GM19238 (cell line): ENCODE measurements around the gene RGS6.

Experiments used
- DNase-seq: peaks from one replicate; pipeline ENCODE4 v3.0.0; 2011; ENCODE audit warnings: low spot score; ENCODE audit not compliant: insufficient read length

RGS6 gene

DNA sequence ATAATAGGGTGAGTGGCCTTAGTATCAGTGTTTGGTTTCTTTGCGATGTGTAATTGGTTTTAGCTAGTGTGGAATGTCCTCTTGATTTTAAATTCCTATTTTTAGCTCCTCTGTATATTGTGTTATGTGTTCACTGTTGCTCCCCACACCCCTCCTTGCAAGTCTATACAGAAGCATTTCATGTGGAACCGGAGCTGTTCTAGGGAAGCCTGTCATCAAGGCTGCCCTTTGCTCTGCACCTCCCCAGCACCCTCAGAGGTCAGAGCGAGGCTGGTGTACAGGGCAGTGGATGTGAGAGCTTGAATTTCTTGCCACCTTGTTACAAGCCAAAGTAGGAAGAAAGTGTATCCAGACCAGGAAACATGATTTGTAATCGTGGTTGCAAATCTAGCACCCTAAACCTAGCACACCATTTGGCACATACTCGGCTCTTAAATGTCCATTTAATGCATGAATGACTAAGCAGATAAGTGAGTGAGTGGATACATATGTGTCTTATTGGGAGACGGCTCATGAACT is 376.8 kb downstream of the RGS6 start:
- DNase-seq, result no peak

DNA sequence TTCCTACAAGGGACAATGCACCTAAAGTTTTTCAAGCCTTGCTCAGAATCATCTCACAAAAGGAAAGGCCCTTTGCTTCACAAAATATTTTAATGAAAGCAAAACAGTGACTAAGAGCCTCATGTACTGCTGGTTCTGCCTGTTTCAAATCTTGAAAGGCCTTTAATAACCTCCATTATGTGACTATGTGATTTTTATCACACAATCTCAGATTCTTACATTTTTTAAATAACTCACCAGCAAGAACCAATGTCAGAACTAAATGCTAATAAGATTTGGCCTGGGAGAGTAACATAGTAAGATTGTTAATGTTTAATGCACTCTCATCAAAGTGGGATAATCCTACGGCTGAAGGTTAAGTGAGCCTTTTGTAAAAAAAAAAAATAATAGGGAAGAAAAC is 378.9 kb downstream of the RGS6 start:
- DNase-seq, result no peak

DNA sequence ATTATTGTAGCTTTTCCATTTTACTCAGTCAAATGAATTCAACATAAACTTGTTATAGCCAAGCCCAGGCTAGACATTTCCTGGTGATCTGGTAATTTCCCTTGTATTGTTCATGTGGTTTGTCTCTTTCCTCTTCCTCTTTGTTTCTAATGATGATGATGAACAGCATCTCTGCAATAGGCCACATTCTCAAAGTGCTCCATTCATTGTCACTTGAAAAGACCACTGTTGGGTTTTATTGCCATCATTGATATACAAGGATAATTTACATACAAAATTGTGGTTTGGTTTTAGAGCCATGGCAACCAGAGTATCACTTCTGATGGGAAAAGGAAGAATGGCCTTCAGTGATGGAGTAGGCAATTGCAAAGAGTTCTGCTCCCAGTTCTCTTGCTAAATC is 379.3 kb downstream of the RGS6 start:
- no peak for DNase-seq

GRCh38 chr14:72314808-72315435 is 382.7 kb downstream of the RGS6 start:
- no peak for DNase-seq

GRCh38 chr14:72315714-72316113 is 383.5 kb downstream of the RGS6 start:
- DNase-seq, result no peak

- no peak for DNase-seq
Observed at GRCh38 chr14:72318648-72319047, 386.4 kb downstream of the RGS6 start.

DNA sequence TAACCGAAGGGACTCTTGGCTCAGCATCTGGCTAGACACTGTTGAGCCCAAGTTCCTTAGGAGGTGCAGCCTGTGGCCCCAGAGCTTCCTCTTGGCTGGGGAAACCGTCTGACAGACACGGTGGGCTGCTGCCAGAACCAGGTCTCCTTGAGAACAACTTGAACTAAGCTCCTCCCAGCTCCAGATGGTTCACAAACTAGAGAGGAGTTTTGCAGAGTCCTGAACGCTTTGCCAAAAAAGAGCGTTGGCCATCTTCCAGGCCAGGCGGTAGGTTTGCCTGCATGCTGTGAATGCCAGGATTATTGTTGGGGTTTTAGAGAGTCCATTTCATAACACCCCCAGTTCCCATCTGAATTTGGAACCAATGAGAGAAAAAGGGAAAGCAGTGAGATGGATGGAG is 399.8 kb downstream of the RGS6 start:
- DNase-seq, result no peak

DNA sequence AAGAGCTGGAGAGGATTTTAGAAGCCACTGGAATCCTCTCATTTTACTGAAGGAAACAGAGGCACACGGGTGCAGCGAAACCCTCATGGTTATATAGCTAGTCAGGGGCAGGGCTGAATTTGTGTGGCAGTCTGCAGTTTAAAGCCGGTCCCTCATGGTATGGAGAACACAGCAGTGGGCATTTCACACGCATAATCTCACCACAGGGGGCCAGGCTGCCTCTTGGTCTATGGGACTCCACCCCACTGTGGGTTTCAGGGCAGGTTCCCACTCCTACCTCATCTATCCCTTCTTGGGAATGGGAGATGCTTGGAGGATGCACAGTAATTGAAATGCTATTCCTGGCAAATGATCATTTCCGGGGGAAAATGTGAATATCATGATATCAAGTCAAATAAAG is 400.6 kb downstream of the RGS6 start:
- no peak for DNase-seq

DNA sequence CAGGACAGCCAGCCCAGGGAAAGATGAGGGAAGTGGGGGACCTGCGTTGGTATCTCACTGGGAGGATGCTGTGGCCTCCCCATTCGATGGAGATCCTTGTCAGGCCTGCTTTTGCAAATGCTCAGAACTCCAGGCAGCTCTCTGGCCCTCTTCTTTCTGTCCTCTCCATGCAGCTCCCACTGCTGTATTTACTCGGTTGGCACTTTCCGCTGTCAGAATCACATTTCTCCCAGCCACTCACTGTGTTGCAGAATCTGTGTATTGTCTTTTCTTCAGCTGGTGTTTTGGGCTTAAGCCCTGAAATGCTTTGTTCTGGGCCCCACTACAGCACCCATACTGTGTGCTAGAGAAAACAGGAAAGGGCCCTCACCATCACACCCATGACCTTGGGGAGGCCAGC is 401.1 kb downstream of the RGS6 start:
- DNase-seq, result no peak

DNA sequence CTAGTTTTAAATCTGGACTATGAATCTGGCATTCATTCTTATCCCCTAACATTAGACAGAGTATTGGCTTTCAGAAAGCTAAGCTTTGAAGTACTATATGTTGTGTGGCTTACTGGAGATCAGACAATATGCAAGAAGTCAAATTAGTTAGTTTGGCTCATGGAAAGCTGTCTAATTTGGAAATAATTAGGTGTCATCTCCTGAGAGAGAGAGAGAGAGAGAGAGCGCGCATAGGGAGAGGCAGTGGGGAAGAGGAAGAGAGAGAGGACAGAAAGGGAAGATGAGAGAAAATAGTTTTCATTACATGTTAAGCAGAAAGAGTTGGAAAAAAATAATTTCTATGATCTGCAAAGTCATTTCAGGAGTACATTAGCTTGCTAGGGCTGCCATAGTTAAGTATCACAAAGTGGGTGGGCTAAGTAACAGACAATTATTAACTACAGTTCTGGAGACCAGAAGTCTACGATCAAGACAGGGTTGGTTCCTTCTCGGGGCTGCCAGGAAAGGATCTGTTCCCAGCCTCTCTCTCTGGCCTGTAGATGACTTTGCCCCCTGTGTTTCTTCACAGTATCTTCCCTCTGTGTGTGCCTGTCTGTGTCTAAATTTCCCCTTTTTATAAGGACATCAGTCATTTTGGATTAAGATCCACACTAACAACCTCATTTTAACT is 404.2 kb downstream of the RGS6 start:
- no peak for DNase-seq

DNA sequence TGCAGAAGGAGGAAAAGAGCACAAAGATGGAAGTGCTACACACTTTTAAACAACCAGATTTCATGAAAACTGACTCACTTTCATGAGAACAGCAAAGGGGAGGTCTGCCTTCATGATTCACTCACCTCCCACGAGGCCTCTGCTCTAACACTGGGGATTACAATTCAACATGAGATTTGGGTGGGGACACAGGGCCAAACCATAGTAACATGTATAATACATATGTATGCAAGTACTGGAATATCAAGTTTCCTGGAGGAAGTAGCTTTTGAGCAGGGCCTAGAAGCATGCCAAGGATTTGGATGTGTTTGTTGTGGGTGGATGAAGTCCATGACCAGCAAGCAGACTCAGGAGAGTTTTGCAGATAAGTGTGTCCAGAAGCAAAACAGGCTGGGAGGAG is 409.0 kb downstream of the RGS6 start:
- DNase-seq, result no peak

GRCh38 chr14:72341686-72342085 is 409.5 kb downstream of the RGS6 start:
- no peak for DNase-seq

DNA sequence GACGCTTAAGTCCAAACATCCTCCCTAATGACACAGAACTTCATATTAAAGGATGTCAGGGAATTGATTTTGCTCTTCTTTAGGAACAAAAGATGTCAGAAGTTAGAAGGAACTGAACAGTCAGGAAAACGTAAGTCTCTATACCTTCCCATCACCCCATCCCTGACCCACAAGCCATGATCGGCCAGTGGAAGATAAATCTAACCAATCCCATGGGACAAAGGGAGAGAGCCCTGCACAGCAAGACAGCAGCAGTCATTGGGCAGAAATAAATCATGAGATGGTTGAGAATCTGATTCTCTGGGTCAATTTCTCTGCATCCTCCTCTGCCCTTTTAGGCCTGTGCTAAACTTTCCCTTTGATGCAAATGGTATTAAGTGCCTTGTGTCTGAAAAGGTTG is 414.9 kb downstream of the RGS6 start:
- no peak for DNase-seq

DNA sequence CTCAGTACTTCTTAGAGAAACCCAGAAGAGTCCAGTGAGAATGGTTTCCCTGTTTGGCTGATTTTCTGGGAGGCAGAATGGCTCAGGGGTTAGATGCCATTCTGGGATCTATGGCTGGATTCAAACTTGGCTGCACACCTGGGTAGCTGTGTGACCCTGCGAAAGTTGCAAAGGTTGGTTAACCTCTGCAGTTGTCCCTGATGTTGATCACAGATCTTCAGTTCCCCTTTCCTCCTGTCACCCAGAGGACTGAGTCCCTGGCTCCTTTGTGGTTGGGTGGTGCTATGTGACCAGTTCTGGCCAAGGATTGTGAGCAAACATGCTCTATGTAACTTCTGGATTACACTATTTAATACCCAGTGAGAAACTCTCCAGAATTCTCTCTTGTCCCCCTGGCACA is 418.0 kb downstream of the RGS6 start:
- no peak for DNase-seq

- DNase-seq, result no peak
Observed at GRCh38 chr14:72352012-72352411, 419.8 kb downstream of the RGS6 start.

GRCh38 chr14:72366619-72367018 is 434.4 kb downstream of the RGS6 start:
- DNase-seq, result no peak

DNA sequence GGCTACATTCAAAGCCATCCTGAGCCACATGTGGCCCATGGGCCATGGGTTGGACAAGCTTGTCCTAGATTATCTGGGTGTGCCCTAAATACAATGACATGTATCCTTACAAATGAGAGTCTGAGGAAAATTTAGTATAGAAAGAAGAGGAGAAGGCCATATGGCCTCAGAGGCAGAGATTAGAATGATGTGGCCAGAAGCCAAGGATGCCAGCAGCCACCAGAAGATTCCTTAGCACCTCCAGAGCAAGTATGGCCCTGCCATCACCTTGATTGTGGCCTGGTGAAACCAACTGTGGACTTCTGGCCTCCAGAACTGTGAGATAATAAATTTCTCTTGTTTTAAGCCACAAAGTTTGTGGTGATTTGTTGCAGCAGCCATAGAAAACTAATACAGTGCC is 436.9 kb downstream of the RGS6 start:
- no peak for DNase-seq

DNA sequence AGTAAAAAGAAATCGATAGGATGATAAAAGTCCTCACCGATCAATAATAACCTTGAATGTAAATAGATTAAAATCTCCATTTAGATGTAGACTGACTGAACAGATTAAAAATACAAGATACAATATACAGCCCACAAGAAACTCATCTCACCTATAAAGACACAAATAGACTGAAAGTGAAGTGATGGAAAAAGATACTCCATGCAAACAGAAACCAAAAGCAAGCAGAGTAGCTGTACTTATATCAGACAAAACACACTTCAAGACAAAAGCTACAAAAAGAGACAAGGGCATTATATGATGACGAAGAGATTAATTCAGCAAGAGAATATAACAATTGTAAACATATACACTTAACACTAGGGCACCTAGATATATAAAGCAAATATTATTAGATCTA is 444.8 kb downstream of the RGS6 start:
- no peak for DNase-seq

DNA sequence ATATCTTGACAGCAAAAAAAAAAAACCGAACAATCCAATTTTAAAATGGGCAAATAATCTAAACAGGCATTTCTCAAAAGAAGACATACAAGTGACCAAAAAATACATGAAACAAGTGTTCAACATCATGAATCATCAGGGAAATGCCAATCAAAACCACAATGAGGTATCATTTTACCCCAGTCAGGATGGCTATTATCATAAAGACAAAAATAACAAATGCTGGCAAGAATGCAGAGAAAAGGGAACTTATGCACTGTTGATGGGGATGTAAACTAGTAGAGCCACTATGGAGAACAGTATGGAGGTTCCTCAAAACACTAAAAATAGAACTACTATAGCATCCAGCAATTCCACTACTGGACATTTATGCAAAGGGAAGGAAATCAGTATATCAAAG is 448.2 kb downstream of the RGS6 start:
- no peak for DNase-seq

- no peak for DNase-seq
Observed at GRCh38 chr14:72383865-72384264, 451.6 kb downstream of the RGS6 start.

DNA sequence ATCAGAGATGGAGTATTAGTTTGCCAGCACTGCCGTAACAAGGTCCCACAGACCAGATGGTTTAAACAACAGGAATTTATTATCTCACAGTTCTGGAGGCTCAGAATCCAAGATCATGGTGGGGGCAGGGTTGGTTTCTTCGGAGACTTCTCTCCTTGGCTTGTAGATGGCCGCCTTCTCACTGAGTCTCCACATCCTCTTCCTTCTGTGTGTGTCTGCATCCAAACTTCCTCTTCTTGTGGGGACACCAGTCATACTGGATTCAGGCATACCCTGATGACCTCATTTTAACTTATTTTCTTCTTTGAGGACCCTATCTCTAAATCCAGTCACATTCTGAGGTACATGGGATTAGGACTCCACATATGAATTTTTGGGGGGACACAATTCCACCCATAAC is 455.5 kb downstream of the RGS6 start:
- DNase-seq, result no peak

- DNase-seq, result no peak
Observed at GRCh38 chr14:72389200-72389599, 457.0 kb downstream of the RGS6 start.

DNA sequence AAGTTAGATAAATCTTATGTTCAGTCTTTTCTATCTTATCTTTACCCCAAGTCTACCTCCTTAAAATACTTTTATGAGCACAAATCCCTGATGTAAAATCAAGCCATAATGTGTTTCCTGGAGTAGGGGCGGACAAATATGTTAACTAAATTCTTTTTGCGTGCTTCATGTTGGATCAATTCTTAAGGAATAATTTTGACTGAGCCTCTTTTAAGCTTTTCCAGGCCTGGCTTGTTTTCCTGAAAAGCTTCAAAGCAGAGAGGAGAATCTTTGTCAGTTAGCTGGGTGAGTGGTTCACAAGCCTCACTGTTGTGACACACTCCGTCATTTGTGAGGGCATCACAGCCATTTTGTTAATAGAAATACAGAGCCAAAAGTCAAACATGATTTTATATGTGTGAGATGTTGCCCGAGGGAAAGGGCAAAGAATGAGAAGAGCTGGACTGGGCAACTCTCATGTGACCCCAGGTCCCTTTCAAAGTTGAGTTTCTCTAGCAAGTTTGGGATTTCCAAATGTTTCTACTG is 468.9 kb downstream of the RGS6 start:
- no peak for DNase-seq
